Measurements from ENCODE around the gene MTMR6.

The MTMR6 gene

DNA sequence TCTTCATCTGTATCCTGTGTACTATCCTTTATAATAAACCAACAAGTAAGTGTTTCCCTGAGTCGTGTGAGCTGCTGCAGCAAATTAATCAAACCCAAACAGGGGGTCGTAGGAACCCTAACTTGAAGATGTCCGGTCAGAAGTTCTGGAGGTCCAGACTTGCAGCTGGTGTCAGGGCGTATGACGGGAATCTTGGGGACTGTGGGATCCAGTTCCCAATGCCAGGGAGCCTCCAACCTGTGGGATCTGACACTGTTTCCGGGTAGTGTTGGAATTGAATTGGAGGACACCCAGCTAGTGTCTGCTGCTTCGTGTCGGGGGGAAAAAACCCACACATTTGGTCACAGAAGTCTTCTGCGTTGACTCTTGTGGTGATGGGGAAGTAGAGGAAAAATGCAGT is 63.1 kb downstream of the MTMR6 start:
- Mint-ChIP-seq H3K27me3 (ENCODE audit: low read depth, poor library complexity) (peaks cover 24% of the 10 kb centered on the region), H3K36me3 (ENCODE audit: low read depth) (no peaks in the 10 kb centered on the region), H3K27ac (no peak overlapping the region), H3K4me1 (peaks cover 6% of the 10 kb centered on the region), H3K4me3 (no peak overlapping the region), H3K9me3 (no peaks in the 10 kb centered on the region)
- DNase-seq = no peak
- TF ChIP-seq, protein P1, sequence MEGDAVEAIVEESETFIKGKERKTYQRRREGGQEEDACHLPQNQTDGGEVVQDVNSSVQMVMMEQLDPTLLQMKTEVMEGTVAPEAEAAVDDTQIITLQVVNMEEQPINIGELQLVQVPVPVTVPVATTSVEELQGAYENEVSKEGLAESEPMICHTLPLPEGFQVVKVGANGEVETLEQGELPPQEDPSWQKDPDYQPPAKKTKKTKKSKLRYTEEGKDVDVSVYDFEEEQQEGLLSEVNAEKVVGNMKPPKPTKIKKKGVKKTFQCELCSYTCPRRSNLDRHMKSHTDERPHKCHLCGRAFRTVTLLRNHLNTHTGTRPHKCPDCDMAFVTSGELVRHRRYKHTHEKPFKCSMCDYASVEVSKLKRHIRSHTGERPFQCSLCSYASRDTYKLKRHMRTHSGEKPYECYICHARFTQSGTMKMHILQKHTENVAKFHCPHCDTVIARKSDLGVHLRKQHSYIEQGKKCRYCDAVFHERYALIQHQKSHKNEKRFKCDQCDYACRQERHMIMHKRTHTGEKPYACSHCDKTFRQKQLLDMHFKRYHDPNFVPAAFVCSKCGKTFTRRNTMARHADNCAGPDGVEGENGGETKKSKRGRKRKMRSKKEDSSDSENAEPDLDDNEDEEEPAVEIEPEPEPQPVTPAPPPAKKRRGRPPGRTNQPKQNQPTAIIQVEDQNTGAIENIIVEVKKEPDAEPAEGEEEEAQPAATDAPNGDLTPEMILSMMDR (IDR thresholded peaks at IDR 0.05) = no peak

DNA sequence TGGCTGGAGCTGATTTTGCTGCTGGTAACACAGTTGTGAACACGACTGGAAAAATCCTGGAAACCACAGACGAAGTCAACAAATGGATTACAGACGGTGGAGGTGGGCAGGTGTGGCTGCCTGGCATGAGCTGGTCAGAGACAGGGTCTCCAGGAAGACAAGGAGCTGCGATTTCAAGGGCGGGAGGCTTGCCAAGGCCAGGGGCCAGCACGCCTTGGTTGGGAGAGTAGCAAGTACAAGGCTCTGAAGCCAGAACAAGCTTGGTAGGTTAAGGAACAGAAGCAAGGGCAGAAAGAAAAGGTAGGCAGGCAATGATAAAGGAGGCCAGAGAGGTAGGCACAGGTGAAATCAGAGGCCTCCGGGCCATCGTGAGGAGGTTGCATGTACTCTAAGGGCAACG is 64.5 kb downstream of the MTMR6 start:
- Mint-ChIP-seq H3K27ac (no peak overlapping the region), H3K4me3 (no peak overlapping the region), H3K9me3 (no peaks in the 10 kb centered on the region), H3K36me3 (ENCODE audit: low read depth) (no peaks in the 10 kb centered on the region), H3K27me3 (ENCODE audit: low read depth, poor library complexity) (peaks cover 15% of the 10 kb centered on the region), H3K4me1 (peaks cover 4% of the 10 kb centered on the region)
- TF ChIP-seq, protein P1 (IDR thresholded peaks at IDR 0.05) = no peak
- no peak for DNase-seq

DNA sequence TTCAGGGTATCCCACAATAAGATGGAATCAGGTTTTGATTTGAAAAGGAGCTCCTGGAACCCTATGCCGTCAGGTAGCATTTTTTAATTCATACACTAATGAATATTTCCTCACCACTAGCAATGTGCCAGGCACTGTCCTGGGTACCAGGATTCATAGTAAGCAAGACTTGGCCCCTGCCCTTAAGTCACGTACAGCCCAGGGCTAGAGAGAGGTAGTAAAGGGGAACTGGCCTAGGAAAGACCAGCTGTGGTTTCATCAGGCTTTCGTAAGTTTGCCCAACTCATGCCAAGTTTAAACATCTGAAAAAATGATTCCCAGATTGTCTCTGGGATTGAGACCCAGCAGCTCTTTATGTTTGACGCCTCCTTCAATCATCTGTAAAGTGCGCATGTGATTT is 69.3 kb downstream of the MTMR6 start:
- no peak overlapping the region for H3K4me3 Mint-ChIP-seq
- peaks cover 13% of the 10 kb centered on the region for H3K27me3 Mint-ChIP-seq (ENCODE audit: low read depth, poor library complexity)
- TF ChIP-seq, protein P1 (IDR thresholded peaks at IDR 0.05) = no peak
- peaks cover 32% of the 10 kb centered on the region for H3K4me1 Mint-ChIP-seq
- no peaks in the 10 kb centered on the region for H3K36me3 Mint-ChIP-seq (ENCODE audit: low read depth)
- no peak overlapping the region for H3K27ac Mint-ChIP-seq
- H3K9me3 Mint-ChIP-seq = peaks cover 11% of the 10 kb centered on the region
- DNase-seq = no peak

DNA sequence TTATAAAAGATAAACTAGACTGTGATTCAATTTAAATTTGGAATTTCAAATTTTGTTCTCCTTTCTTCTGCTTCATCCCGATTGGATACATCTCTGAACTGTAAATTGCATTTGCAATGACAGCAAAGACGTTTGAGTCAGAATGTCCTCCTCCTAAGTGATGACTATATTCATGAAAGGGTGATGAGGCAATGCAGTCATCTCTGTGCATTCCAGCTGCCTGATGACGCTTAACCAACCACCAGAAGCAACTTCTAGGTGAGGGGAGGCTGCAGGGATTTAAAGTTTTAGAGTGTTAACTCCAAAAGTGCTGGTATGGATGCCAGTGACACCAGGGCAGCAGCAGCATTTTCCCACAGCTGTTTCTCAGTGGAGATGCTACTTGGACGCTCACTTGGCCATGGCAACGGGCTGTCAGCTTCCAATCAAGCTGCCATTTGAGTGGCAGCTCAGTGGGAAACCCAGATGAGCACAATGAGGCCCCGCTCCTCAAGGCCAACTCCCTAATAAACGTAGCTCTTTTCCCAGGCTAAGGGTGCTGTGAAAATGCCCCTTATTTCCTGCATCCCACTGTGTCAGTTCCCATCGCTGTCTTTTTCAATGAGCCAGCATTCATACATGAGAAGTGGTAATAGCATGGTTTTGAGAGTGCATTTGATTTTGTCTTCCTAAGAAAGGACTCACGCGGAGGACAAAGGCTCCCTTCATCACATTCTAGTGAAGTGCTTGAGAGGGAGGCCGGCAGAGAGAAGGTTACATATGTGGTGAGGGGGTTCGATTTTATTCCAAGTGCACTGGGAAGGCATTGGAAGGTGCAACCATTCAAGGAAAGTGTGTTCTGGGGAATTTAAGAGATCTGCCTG is 70.0 kb downstream of the MTMR6 start:
- no peak overlapping the region for H3K4me3 Mint-ChIP-seq
- peak overlapping the region; percentile 59 for H3K27ac Mint-ChIP-seq
- peaks cover 40% of the 10 kb centered on the region for H3K4me1 Mint-ChIP-seq
- no peak for DNase-seq
- H3K9me3 Mint-ChIP-seq = peaks cover 11% of the 10 kb centered on the region
- peaks cover 11% of the 10 kb centered on the region for H3K27me3 Mint-ChIP-seq (ENCODE audit: low read depth, poor library complexity)
- no peaks in the 10 kb centered on the region for H3K36me3 Mint-ChIP-seq (ENCODE audit: low read depth)
- TF ChIP-seq, protein P1 (IDR thresholded peaks at IDR 0.05) = no peak

DNA sequence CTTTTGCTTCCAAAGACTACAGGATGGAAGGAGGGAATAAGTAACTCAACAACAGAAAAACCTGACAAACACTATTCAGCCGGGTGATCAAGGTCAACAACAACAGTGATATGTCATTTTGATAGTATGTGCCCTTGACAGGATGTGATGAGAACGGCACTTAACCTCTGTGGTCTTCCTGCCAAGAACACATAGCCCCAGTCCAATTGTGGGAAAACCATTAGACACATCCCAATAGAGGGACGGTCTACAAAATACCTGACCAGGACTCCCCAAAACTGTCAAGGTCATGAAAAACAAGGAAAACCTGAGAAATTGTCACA is 72.1 kb downstream of the MTMR6 start:
- TF ChIP-seq, protein P1 (IDR thresholded peaks at IDR 0.05) = no peak
- Mint-ChIP-seq H3K36me3 (ENCODE audit: low read depth) (no peaks in the 10 kb centered on the region), H3K27me3 (ENCODE audit: low read depth, poor library complexity) (peaks cover 7% of the 10 kb centered on the region), H3K27ac (peak overlapping the region; percentile 19), H3K4me3 (peak overlapping the region; percentile 19), H3K9me3 (peaks cover 11% of the 10 kb centered on the region), H3K4me1 (peaks cover 60% of the 10 kb centered on the region)
- no peak for DNase-seq

Data from nephron progenitor cell (in vitro differentiated cells).